Measurements from ENCODE around the gene P4HB.

Gene P4HB

GRCh38 chr17:81824595-81824994 is 35.7 kb downstream of the P4HB start:
- no peak for DNase-seq

- no peak for DNase-seq
These were observed 36.4 kb downstream of the P4HB start for GRCh38 chr17:81823820-81824550.

- DNase-seq, result no peak
These were observed 37.1 kb downstream of the P4HB start for GRCh38 chr17:81822996-81823819.

- DNase-seq, result no peak
These were observed 38.1 kb downstream of the P4HB start for GRCh38 chr17:81822312-81822637.

GRCh38 chr17:81821603-81822311 is 38.6 kb downstream of the P4HB start:
- DNase-seq, result no peak

- DNase-seq, result no peak
These were observed 39.2 kb downstream of the P4HB start for GRCh38 chr17:81821147-81821546.

- DNase-seq, result no peak
These were observed 40.6 kb downstream of the P4HB start for GRCh38 chr17:81819708-81820107.

GRCh38 chr17:81817758-81818147 is 42.6 kb downstream of the P4HB start:
- no peak for DNase-seq

GRCh38 chr17:81815646-81815986 is 44.7 kb downstream of the P4HB start:
- DNase-seq, result no peak

- DNase-seq, result no peak
These were observed 45.3 kb downstream of the P4HB start for GRCh38 chr17:81814748-81815645.

- DNase-seq, result no peak
These were observed 46.3 kb downstream of the P4HB start for GRCh38 chr17:81813861-81814683.

- DNase-seq, result no peak
These were observed 47.0 kb downstream of the P4HB start for GRCh38 chr17:81813371-81813684.

- DNase-seq, result no peak
These were observed 47.6 kb downstream of the P4HB start for GRCh38 chr17:81812571-81813370.

GRCh38 chr17:81811705-81812570 is 48.4 kb downstream of the P4HB start:
- DNase-seq, result no peak

- DNase-seq, result no peak
These were observed 49.2 kb downstream of the P4HB start for GRCh38 chr17:81810892-81811704.

GRCh38 chr17:81810476-81810875 is 49.9 kb downstream of the P4HB start:
- no peak for DNase-seq

- DNase-seq, result no peak
These were observed 50.8 kb downstream of the P4HB start for GRCh38 chr17:81809556-81809998.

- DNase-seq, result no peak
These were observed 51.4 kb downstream of the P4HB start for GRCh38 chr17:81808778-81809555.

All from KG1 (cell line).